GM19193 (cell line): ENCODE results near the gene PRDM7.

Experiments
- POLR2A ChIP-seq: IDR thresholded peaks from 4 replicates; pipeline ENCODE4 v1.6.1; 2011; ENCODE audit not compliant: insufficient read depth, insufficient read length; ENCODE audit errors: extremely low read depth

PRDM7 gene

GRCh38 chr16:90048347-90048722 is 28.8 kb downstream of the PRDM7 start:
- no peak for TF ChIP-seq POLR2A

- TF ChIP-seq POLR2A: no peak
These were observed 29.3 kb downstream of the PRDM7 start for GRCh38 chr16:90047714-90048346.

GRCh38 chr16:90046971-90047713 is 30.0 kb downstream of the PRDM7 start:
- no peak for TF ChIP-seq POLR2A

- no peak for TF ChIP-seq POLR2A
These were observed 30.8 kb downstream of the PRDM7 start for GRCh38 chr16:90046122-90046970.

GRCh38 chr16:90044111-90044551 is 33.0 kb downstream of the PRDM7 start:
- no peak for TF ChIP-seq POLR2A

GRCh38 chr16:90043526-90043925 is 33.6 kb downstream of the PRDM7 start:
- no peak for TF ChIP-seq POLR2A

- TF ChIP-seq POLR2A: no peak
These were observed 34.1 kb downstream of the PRDM7 start for GRCh38 chr16:90042946-90043514.

GRCh38 chr16:90041896-90042473 is 35.1 kb downstream of the PRDM7 start:
- no peak for TF ChIP-seq POLR2A

GRCh38 chr16:90040152-90041023 is 36.7 kb downstream of the PRDM7 start:
- no peak for TF ChIP-seq POLR2A

- no peak for TF ChIP-seq POLR2A
These were observed 39.9 kb downstream of the PRDM7 start for GRCh38 chr16:90037276-90037675.

GRCh38 chr16:90035902-90036301 is 41.2 kb downstream of the PRDM7 start:
- TF ChIP-seq POLR2A: no peak

GRCh38 chr16:90034504-90034903 is 42.6 kb downstream of the PRDM7 start:
- TF ChIP-seq POLR2A: no peak

GRCh38 chr16:90033387-90033786 is 43.7 kb downstream of the PRDM7 start:
- TF ChIP-seq POLR2A: no peak

- TF ChIP-seq POLR2A: no peak
These were observed 44.3 kb downstream of the PRDM7 start for GRCh38 chr16:90032674-90033331.
